GOT3 (cell line): ENCODE results near the gene NISCH.

Experiments
- DNase-seq: peaks from one replicate; lab custom pipeline; 2025; ENCODE audit warnings: mixed read lengths; lab: John Stamatoyannopoulos, UW

The NISCH gene

DNA sequence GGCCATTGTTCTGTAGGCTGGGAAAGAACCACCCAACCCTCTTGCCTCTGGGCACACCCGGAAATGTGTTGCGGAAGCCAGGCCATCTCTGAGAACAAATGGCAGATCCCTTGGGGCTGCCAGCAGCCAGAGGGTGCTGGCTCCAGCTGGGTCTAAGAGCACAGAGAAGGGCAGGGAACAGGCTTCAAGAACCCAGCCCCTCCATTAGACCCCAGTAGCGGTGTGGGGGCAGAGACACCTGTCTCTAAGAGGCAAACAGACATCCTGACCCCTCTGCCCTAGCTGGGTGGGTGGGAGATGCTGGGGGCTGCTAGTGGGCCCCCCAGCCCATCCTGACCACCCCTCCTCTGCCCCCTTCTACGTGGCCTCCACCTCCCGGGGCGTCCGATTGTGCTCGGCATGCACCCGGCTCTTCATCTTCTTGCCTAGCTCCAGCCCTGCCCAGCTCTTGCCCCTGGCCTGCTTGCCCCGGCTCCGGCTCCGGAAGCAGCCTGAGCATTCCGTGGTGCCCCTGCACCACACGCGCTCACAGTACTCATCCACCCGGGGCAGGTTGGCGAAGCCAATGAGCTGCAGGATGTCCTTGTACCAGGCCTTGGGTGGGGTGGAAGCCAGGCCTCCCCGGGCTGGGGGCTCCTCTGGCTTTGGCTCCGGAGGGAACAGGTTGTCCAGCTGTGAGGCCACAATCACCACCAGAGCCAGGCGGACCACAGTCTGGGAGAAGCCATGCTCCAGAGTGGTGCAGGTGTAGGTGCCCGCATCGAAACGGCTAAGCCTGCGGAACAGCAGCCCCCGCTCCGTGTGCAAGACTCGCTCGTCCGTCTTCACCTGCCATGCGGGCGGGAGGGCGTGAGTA lies 19.9 kb upstream of the NISCH start:
- DNase-seq = no peak

DNA sequence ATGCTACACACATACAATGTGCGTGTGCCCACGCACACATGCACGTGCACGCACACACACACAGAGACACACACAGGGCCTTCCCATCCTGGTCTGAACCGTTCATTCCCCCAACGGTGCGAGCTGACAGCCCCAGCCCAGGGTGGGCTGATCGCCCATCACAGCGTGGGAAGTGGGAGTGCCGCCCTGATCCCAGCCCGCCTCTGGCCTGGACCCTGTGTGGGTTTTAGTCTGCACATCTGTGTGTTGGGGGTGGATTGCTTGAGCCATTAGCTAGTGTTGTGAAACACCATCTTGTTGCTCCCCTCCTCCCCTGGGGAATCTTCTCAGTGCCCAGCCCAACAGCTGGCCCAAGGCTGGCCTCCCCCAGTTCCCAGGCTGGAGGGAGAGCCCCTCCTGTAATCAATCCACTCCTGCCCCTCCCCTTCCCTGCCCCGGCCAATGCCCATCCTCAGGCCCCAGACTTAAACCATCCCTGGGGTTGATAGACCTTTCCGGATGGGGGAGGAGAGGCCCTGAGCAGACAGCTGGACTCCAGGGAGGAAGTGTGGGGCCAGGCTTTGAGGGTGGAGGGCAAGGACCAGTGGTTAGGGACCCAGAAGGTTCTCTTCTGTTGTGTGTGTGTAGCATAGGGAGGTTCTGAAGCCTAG lies 18.8 kb upstream of the NISCH start:
- DNase-seq = no peak

- DNase-seq = no peak
Observed at GRCh38 chr3:52437326-52438103, 17.9 kb upstream of the NISCH start.

DNA sequence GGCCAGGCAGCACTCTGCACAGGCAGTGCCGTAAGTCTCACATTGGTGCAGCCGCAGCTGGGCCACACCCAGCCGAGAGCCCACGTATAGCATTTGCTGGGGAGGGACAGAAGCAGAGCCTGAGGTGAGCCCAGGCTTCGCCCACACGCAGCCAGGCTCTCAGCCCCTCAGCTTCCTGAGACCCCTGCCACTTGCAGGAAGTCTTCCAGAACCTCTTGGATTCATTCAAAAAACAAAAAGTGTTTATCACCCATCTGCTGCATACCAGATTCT lies 17.4 kb upstream of the NISCH start:
- DNase-seq = no peak

DNA sequence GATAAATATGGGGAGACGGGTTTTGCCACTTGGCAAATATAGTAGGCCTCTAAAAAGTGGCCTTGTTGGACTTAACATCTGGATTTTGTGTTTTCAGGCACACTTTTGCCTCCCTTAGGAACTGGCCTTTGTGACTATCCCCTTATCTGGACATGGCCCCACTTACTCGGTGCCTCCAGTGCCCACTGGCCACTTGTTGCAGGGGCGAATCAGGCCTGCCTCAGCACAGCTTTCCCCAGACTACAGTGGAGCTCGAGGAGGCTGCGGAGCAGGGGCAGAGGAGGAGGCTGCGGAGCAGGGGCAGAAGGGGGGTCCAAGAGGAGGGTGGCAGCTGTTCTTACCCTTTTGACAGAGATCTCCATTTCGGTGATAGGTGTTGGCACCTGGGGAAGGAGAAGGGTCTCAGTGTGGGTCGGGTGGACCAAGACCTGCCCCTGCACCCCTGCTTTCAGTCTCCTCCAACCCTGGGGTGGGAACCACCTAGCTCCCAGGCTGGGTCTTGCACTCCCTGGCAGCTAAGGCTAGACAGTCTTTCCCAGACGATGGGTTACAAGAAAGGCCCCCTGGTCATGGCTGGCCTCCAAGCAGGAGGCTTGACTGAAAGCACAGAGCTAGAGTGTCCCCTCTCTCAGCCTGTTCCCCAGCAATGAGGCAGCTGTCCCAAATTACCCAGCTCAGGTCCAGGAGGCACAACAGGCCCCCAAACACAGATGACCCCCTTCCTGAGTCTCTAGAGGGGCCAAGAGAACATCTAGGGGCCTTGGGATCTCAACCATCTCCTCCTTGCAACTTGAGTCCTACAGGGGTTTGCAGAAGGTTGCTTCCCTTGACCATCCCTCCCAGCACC lies 16.6 kb upstream of the NISCH start:
- DNase-seq = no peak

DNA sequence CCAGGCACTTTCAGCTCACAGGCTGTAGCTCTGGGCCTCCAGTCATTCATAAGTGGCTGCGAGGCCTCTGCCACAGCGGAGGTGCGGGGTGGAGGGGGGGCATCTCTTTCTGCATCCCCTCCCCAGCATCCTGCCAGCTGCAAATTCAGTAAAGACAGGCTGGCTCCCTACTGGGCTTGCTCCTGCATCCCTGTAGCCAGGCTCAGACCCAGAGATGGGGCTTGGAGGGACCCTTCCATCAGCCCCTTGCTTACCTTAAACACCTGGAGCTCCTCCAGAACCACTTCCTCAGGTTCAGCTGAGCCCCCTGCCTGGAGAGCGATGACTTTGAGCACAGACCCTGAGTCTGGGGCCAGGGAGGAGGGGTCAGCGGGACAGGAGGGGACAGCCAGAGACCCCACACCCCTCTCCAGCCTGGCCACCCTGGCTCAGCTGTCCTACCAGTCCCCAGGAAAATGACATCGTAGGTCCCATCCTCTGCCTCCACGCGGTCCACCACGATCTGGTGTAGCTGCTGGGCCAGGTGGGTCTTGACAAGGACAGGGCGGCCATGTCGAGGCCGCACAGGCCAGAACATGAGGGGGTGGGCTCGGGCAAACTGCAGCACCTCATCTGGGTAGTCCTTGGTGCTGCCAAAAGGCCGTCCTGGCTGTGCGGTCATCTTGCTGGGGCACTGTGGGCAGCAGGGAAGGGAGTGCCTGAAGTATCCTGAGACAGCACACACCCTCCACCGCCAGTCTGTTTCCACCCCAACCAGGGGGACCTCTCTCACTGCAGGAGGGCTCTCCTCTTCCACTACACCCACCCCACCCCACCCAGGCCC lies 15.8 kb upstream of the NISCH start:
- DNase-seq = no peak

- no peak for DNase-seq
Observed at GRCh38 chr3:52440249-52440551, 15.2 kb upstream of the NISCH start.

DNA sequence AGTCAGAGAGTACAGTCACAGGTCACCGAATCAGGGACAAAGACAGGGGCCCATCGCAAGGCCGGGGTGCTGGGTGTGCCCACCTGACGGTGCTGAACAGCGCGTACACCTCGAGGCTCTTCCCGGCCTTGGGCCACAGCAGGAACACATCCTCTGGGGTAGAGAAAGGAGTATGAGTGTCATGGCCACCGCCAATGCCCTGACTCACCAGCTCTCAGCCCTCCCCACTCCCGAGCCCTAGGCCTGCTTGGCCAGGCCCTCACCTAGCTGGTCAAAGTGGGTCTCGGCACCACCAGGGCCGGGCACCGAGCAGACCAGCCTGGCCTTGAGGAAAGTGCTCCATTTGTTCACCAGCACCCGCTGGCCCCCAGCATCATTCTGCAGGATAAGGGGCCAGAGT lies 14.7 kb upstream of the NISCH start:
- DNase-seq = no peak

DNA sequence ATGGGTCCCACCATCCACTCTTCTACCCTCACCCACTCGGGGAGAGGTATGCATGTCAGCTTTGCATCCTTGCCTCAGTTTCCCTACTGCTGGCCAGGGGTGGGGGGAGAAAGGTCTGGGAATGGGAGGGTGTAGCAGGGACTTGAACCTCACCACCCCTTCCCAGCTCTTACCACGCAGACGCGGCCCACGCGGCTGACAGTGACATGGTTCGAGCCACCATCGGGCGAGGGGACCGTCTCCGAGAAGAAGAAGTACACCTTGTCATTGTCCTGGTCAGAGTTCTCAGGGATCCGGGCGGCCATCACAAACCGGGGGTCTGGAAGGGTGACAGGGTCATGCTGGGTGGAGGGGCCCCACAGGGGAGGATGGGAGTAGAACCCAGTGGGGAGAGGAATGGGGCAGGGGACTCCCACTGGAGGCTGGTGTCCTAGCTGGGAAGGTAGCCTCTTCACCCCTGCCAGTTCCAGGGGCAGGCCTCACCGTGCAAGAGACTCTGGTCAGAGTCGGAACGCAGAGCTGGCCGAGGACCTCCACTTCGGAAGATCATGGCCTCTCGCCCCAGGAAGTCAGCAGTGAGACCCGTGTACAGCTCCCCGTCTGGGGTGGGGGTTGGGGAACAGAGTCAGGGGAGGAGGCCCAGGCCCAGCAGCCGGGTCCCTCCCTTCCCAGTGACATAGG lies 14.2 kb upstream of the NISCH start:
- DNase-seq = no peak

DNA sequence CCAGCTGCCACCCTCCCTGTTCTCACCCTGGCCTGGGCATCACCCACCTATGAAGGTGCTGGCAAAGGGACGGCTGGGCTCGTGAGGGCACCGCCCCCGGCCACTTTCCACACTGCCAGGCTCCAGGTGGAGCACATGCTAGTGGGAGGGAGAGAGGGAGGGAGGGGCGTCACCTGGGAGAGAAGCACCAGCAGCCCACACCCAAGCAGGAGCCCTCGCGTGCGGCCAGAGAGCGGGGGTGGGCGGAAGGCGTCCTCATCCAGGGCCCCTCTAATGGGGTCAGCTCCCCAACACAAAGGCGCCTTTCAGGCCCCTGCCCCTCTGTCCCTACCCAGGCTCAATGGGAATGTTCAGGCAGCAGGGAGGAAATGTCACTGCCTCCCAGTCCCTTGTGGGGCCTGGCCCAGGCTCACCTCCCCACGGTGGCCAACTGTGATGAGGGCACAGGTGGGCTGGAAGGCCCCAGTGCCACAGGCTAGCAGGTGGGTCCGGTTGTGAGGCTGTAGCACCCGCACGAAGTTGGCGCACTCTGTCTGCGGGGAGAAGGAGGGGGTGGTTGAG lies 13.6 kb upstream of the NISCH start:
- no peak for DNase-seq

GRCh38 chr3:52442409-52443267 lies 12.8 kb upstream of the NISCH start:
- no peak for DNase-seq

DNA sequence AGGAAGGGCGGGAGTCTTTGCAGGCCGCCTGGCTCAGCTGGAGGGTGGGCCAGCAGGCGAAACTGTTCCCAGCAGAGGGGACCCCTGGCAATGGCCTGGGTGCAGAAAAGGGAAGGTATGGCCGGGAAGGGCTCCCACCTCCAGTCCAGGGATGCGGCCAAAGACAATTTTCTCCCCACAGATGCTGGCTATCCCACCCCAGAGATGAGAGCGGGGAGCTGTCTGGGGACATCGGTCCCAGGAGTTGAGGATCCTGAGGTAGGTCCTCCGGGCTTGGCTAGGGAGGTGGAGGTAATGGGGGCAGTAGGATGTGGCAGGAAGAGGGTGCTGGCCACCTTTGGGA lies 12.2 kb upstream of the NISCH start:
- DNase-seq = no peak

GRCh38 chr3:52443791-52444687 lies 11.4 kb upstream of the NISCH start:
- no peak for DNase-seq

- DNase-seq = peak; percentile 20
Observed at GRCh38 chr3:52444860-52445793, 10.3 kb upstream of the NISCH start, which contains the start of gene SEMA3G. Gene SEMA3G, minus strand, starts transcription at chr3:52445103. Its CDS starts 76 bp downstream, at chr3:52445027.

DNA sequence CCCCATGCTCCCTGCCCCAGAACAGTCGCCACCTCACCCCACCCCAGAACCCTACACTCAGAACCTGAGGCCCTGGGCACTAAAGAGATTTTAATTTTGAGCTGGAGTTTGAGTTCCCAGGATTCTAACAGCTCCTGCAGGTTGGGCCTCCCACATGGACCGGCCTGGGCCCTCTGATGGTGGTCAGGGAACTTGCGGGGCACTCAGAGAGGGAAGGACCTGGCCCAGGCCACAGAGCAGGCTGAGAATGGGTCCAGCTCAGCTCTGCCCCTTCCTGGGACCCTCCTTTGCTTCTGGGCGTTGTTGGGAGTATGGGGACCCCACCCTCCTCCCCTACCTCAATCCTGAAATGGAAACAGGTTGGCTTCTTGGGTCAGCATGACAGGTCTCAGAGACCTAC lies 9.4 kb upstream of the NISCH start:
- DNase-seq = no peak

- DNase-seq = no peak
Observed at GRCh38 chr3:52446631-52447511, 8.5 kb upstream of the NISCH start.
